NCI-H2081 treated with DMSO at 0.1 percent for 48 hours (cell line): Measurements from ENCODE around the gene DENND10.
"Not testable (repeated sequence)": the region's sequence is repeated elsewhere in the genome, so short reads cannot be mapped to it uniquely, and the experiment has no call there.

ENCODE experiments used
- DNase-seq: peaks from one replicate; lab custom pipeline; 2025; lab: John Stamatoyannopoulos, UW

Gene DENND10

GRCh38 chr10:119132521-119133345, 28.8 kb downstream of the DENND10 start:
- DNase-seq: no peak

DNA sequence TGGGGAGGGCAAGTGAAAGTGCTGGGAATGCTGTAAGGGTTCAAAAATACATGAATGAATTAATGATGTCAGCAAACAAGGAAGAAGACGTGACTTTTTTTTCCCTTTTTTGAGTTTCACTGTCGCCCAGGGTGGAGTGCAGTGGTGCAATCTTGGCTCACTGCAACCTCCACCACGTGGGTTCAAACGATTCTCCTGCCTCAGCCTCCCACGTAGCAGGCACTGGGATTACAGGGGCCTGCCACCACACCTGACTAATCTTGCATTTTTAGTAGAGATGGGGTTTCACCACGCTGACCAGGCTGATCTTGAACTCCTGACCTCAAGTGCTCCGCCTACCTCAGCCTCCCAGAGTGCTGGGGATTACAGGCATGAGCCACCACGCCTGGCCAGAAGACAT, 30.0 kb downstream of the DENND10 start:
- no peak for DNase-seq

DNA sequence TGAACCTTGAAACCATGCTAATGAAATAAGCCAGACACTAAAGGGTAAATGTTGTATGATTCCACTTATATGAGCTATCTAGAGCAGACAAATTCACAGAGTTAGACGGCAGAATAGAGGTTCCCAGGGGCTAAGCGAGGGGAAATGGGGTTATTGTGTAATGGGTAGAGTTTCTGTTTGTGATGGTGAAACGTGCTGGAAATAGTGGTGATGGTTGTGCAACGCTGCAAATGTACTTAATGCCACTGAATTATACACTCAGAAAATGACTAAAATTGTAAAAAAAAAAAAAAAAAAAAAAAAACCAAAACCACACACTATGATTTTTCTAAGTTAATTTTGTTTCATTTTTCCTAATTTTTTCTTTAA, 31.6 kb downstream of the DENND10 start:
- no peak for DNase-seq

DNA sequence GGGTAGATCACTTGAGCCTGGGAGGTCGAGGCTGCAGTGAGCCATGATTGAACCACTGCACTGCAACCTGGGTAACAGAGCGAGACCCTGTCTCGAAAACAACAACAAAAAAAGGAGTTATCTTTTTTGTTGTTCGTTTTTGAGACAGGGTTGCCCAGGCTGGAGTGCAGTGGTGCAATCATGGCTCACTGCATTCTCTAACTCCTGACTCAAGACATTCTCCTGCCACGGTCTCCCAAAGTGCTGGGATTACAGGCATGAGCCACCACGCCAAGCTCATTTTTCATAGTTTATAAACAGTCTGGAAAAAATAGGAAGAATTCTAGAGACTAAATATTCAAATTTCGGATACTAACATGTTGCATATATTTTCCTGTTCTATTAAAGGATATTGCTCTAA, 32.2 kb downstream of the DENND10 start:
- no peak for DNase-seq

DNA sequence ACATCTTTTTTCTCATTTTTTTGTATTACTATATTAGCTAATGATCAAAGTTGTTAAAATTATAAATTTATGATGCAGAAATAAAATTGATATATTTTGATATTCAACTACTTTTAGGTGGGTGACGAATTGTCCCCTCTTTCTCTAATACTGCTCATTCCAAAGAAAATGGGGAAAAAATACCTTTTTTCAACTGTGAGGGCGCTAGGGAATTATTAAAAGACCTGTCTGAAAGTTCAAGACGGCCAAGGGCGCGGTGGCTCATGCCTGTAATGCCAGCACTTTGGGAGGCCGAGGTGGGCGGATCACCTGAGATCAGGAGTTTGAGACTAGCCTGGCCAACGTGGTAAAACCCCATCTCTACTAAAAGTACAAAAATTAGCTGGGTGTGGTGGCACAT, 34.0 kb downstream of the DENND10 start:
- not testable (repeated sequence) for DNase-seq

DNA sequence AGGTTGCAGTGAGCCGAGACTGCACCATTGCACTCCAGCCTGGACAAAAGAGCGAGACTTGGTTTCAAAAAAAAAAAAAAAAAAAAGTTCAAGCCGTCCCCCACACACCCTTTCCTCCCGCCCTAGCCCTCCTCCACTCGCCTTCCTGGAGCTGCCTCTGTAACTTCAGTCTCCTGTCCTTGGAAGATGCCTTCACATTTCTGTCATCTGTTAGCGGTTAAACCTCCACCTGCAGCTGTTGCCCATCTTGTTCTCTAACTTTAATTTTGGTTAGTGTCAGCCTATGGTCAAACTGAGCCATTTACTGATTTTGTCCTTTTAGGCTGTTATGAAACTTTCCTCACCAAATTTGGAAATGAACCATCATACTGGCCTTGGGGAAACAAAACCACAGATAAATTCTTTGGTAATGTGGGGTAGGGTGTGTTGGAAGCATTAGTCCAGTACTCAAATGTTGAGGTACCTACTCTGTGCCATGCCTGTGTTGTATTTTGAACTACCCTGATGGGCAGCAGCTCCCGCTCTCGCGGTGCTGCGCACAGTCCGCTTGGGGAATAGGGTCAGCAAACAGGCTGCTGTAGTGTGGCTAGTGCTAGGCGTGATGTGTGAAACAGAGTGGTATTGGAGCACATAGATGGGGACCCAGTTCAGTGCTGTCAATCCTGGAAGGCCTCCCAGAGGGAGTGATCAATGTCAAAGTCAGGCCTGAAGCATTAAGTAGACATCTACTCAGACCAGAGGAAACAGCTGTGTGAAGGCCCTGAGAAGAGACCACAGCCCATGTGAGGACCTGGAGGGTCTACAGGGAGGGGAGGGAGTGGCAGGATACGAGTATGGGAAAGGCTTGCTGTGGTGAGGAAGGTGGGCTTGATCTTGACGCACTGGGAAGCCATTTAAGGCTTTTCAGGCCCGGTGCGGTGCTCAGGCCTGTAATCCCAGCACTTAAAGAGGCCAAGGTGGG, 34.7 kb downstream of the DENND10 start:
- DNase-seq: no peak

DNA sequence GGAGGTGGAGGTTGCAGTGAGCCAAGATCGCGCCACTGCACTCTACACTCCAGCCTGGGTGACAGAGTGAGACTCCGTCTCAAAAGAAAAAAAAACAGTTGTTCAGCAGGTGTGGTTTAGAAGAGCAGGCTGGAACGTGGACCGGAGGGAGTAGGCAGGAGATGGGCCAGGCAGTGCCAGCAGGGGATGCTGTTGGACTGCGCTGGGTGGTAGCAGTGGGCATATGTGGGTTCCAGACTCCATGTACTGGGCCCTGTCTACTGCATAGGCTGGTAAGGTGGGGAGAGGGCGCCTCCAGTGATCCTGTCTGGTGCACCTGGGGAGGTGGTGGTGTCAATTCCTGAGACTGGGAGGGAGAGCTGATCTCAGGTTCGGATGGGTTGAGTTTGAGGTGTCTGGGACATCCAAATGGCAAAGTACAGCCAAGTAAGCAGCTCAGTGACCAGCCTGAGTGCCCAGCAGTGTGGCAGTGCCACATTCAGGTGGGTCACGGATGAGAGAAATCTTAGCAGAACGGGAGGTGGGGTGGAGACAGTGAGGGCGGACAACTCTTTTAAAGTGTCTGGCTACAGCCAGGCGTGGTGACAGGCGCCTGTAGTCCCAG, 35.7 kb downstream of the DENND10 start:
- no peak for DNase-seq

DNA sequence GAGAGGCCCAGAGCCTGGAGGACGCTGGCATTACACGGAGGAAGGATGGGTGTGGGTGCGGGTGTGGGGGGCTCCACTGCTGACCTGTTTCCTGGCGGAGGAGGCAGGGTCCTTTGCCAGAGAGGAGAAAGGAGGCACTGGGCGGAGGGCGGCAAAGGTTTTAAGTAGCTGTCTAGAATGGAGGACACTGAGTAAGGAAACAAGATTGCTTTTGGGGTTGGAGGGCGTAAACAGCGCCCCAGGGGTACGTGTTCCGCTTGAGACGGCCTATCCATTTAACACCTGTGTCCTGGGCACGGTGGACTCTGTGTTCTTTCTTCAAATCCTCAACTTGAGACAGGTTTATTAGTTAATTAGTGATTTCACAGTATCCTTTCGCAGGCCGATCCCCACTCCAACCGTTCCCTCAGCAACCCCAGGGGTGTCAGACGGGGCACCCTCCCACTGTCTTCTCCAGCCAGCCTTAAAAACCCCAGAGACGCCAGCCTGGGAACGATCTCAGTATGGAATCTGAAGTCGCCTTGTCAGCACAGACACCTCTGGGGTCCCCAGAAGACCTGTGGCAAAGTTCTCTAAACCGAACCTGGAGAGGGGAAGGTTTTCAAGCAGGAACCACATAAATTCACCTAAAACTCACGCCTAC, 36.8 kb downstream of the DENND10 start:
- DNase-seq: no peak

DNA sequence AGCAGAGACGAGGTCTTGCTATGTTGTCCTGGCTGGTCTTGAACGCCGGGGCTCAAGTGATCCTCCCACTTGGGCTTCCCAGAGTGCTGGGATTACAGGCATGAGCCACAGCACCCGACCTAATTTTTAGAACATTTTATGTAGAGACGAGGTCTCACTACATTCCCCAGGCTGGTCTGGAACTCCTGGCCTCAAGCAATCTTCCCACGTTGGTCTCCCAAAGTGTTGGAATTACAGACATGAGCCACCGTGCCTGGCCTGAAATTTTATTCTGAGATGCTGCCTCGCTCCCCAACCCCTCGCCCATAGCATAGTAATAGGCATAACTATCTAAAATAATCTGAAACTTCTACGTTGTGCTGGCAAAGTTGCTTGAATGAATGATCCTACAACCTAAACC, 39.7 kb downstream of the DENND10 start:
- DNase-seq: no peak

DNA sequence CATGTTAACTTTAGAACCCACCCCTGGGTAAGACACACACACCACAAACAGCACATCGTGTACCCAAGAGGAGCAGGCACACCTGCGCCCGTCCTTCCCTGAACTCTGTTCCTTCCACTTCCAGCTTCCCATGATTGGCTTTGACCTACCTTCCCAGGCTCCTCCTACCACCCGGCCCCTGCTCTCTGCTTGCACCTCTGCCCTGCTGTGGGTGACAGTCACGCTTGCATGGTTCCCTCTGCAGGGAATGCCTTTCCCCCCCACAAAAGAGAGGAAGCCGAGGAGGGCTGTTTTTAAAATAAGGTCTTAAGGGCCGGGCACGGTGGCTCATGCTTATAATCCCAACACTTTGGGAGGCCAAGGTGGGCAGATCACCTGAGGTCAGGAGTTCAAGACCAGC, 45.2 kb downstream of the DENND10 start:
- no peak for DNase-seq

GRCh38 chr10:119149729-119150128, 45.8 kb downstream of the DENND10 start:
- DNase-seq: no peak

GRCh38 chr10:119151601-119152000, 47.7 kb downstream of the DENND10 start:
- not testable (repeated sequence) for DNase-seq

- DNase-seq: no peak
Observed at GRCh38 chr10:119153041-119153440, 49.1 kb downstream of the DENND10 start.

DNA sequence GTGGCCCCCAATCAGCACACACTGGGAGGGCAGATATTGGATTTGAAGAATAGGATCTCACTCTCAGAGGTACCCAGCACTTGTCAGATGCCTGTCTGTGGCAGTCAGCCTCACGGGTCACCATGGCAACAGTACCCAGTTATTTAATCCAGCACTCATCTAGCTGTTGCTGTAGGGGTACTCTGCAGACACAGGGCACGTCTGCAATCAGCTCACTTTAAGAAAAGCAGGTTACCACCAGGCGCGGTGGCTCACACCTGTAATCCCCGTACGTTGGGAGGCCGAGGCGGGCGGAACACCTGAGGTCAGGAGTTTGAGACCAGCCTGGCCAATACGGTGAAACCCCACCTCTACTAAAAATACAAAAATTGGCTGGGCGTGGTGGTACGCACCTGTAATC, 49.7 kb downstream of the DENND10 start:
- DNase-seq: no peak

GRCh38 chr10:119159332-119159731, 55.4 kb downstream of the DENND10 start:
- DNase-seq: no peak

DNA sequence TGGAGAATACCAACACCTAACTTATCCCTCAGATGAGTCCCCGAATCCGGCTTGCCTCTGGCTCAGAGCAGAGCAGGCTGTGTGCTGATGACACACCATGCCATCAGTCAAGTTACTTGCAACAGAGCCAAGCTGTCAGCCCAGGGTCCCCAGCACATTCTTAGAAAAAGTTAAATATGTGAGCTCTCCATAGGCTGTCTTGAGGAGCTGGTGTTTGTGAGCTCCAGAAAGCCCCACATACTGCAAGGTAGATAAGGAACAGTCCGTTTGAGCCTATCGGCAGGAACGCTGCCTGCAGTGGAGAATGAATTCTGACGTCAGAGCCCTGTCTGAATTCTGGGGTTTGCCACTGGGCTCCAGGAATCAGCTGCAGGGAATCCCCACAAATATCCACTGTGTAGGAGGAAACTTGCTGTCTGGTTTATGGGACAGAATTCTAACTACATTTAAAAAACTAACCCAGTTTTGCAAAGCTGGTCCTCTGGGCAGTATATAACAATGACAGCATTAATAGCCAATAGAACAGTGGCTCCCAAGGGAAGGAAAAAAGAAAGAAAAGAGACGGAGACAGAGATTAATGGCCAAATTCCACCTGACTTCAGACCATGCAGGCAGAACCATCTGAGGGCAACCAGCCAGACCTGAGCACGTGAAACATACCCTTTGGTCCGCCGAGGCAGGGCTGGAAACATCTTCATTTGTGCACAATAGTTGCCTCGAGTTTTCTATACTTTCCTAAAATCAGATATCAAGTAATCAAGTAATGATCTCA, 58.0 kb downstream of the DENND10 start:
- no peak for DNase-seq

DNA sequence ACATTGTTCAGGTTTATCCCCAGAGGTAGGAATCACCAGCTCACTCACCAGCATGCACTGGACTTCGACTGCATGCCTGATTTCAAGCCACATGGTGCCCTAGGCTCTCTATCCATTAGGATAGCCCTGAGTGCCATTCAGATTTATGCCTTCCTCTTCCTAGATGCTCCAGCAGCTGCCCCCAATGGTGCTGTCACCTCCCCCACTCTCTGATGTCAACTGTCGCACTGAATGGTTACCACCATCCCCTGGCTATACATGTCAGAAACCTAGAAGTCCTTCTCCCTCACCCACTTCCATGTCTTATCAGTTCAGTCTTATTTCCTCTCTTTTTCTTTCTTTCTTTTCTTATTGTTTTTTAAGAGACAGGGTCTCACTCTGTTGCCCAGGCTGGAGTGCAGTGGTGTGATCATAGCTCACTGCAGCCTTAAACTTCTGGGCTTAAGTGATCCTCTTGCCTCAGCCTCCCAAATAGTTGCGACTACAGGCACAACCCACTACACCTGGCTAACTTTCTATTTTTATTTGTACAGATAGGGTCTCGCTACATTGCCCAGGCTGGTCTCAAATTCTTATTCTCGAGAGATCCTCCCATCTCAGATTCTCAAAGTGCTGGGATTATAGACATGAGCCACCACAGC, 58.7 kb downstream of the DENND10 start:
- DNase-seq: no peak

GRCh38 chr10:119165171-119166117, 61.5 kb downstream of the DENND10 start, which contains the start of gene SFXN4:
Gene SFXN4 (minus strand): TSS chr10:119165714. CDS start chr10:119165647, 67 bp downstream.
- no peak for DNase-seq

DNA sequence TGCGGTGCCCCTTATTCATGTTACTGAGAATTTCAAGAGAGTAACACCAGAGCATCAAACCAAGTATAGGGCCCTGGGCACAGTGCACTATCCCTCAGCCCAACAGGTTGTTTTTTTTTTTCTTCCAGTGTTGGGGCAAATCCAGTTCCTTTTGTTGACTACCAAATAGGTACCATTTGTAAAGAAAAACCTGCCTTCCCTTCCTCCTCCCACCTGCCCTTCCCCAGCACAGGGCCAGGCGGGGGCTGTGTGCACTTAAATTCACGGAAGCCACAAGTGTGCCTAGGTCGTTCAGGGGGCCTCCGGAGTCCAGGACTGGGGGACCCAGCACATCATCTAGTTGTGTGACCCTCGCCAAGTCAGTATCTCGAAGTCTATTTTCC, 62.2 kb downstream of the DENND10 start:
- no peak for DNase-seq

GRCh38 chr10:119166564-119166963, 62.7 kb downstream of the DENND10 start:
- DNase-seq: no peak
